ENCODE measurements around the gene DKKL1. TPM values are rescaled to one million over a fixed set of nuclear protein-coding genes. Genes with fewer than 3 reads are reported as not detected.

DKKL1 gene
- total and polyA plus RNA-seq, 2 of the 4 experiments (the other 2 are of a cell fraction): 0.67 TPM; not detected in 1

- Histone ChIP-seq H4K20me1 (ENCODE audit: insufficient read depth, low read length) (no peaks in the 10 kb centered on the region), H2BK5ac (ENCODE audit: low read depth, low read length, poor library complexity, severe bottlenecking) (no peak overlapping the region), H3K23ac (ENCODE audit: low read depth, low read length) (no peak overlapping the region), H3K9me1 (ENCODE audit: insufficient read depth, low read length) (no peaks in the 10 kb centered on the region), H3K9me3 (ENCODE audit: control insufficient read depth, insufficient read depth, low read length) (no peaks in the 10 kb centered on the region), H3K9ac (ENCODE audit: low read depth, low read length) (no peak overlapping the region), H3K79me1 (ENCODE audit: low read depth in 1 of 2, low read length in 2 of 2) (no peaks in the 10 kb centered on the region), H3K4me2 (ENCODE audit: low read depth, low read length) (no peak overlapping the region), H4K5ac (ENCODE audit: low read depth, low read length) (no peak overlapping the region), H3K27ac (ENCODE audit: insufficient read depth, low read length) (no peak overlapping the region), H3K56ac (ENCODE audit: extremely low read depth, insufficient read depth, low read length) (no peak overlapping the region), H2AFZ (replicated peaks; ENCODE audit: low read length, poor library complexity) (no peak overlapping the region), H3K36me3 (ENCODE audit: control insufficient read depth, insufficient read depth, low read length) (no peaks in the 10 kb centered on the region), H2AK5ac (ENCODE audit: low read depth, low read length) (no peak overlapping the region), H3K4me3 (ENCODE audit: insufficient read depth, low read depth, low read length) (no peak overlapping the region), H3K4ac (ENCODE audit: low read depth, low read length) (no peak overlapping the region), H4K8ac (ENCODE audit: low read depth in 2 of 2, low read length in 2 of 2) (no peak overlapping the region), H4K91ac (ENCODE audit: insufficient read depth, low read depth, low read length) (no peak overlapping the region), H2BK15ac (ENCODE audit: low read depth, low read length) (no peak overlapping the region), H2BK20ac (ENCODE audit: low read depth, low read length) (no peak overlapping the region), H3K18ac (ENCODE audit: low read depth, low read length) (no peak overlapping the region), H3K27me3 (ENCODE audit: control insufficient read depth, insufficient read depth, low read length) (peaks cover 37% of the 10 kb centered on the region), H3K14ac (replicated peaks; ENCODE audit: low read depth, low read length) (no peak overlapping the region), H2BK120ac (ENCODE audit: low read depth, low read length) (no peak overlapping the region), H3K4me1 (ENCODE audit: control insufficient read depth, insufficient read depth, low read length) (no peaks in the 10 kb centered on the region), H2AK9ac (replicated peaks; ENCODE audit: low read depth, low read length, poor library complexity) (peak overlapping the region; percentile 65)
- DNase-seq (no peak), ATAC-seq (ENCODE audit: low read depth) (no peak)
- ChIA-PET CTCF (interaction anchor here (1.4 kb wide), 1 partner anchor 156 kb away, joined by 3 read pairs; no protein-coding TSS in a partner anchor), POLR2A (ENCODE audit: unreplicated experiment) (no interaction called here)
- dilution Hi-C loops (cut with HindIII; ENCODE audit: low sequenced_read_pairs, unreplicated experiment): no loop called here
- 64% methylated on average over 6 of the region's 26 CpGs; no CpG with 5 or more reads in 1 of the 2 experiments for WGBS, 2 experiments (ENCODE audit: extremely low coverage in 2 of 2, insufficient read length in 1 of 2)
- in situ Hi-C loops (cut with MboI; ENCODE audit: low sequenced_read_pairs): loop anchor here (10.0 kb wide), 1 partner anchor 54 kb away; the partner anchor contains the start of gene SLC17A7
- BruUV-seq (replicated peaks): no TSS peak
- intact Hi-C loops (cut with micrococcal nuclease): no loop called here
- no peak for TF ChIP-seq SMC3 (IDR thresholded peaks at IDR 0.05; ENCODE audit: low read depth, low read length)
- no peak for TF ChIP-seq CEBPB (IDR thresholded peaks at IDR 0.05; ENCODE audit: low read depth, low read length)
- TF ChIP-seq, protein P1, sequence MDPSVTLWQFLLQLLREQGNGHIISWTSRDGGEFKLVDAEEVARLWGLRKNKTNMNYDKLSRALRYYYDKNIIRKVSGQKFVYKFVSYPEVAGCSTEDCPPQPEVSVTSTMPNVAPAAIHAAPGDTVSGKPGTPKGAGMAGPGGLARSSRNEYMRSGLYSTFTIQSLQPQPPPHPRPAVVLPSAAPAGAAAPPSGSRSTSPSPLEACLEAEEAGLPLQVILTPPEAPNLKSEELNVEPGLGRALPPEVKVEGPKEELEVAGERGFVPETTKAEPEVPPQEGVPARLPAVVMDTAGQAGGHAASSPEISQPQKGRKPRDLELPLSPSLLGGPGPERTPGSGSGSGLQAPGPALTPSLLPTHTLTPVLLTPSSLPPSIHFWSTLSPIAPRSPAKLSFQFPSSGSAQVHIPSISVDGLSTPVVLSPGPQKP (IDR thresholded peaks at IDR 0.05; ENCODE audit: borderline replicate concordance, low read depth, low read length): no peak
- no peak for TF ChIP-seq FOS (IDR thresholded peaks at IDR 0.05; ENCODE audit: low read depth, low read length)
- TF ChIP-seq, protein P2, sequence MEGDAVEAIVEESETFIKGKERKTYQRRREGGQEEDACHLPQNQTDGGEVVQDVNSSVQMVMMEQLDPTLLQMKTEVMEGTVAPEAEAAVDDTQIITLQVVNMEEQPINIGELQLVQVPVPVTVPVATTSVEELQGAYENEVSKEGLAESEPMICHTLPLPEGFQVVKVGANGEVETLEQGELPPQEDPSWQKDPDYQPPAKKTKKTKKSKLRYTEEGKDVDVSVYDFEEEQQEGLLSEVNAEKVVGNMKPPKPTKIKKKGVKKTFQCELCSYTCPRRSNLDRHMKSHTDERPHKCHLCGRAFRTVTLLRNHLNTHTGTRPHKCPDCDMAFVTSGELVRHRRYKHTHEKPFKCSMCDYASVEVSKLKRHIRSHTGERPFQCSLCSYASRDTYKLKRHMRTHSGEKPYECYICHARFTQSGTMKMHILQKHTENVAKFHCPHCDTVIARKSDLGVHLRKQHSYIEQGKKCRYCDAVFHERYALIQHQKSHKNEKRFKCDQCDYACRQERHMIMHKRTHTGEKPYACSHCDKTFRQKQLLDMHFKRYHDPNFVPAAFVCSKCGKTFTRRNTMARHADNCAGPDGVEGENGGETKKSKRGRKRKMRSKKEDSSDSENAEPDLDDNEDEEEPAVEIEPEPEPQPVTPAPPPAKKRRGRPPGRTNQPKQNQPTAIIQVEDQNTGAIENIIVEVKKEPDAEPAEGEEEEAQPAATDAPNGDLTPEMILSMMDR (conservative IDR thresholded peaks at IDR 0.05; ENCODE audit: low read depth, low read length): no peak
- no peak for TF ChIP-seq CHD1 (IDR thresholded peaks at IDR 0.05; ENCODE audit: low read depth, low read length)
- TF ChIP-seq RAD21 (IDR thresholded peaks at IDR 0.05; ENCODE audit: low read length): no peak
- TF ChIP-seq BHLHE40 (IDR thresholded peaks at IDR 0.05; ENCODE audit: low read depth, low read length): no peak
- no peak for TF ChIP-seq MAFK (IDR thresholded peaks at IDR 0.05; ENCODE audit: low read depth, low read length)
- no peak for TF ChIP-seq NFE2L2 (IDR thresholded peaks at IDR 0.05; ENCODE audit: low read depth, low read length)
- TF ChIP-seq MAZ (IDR thresholded peaks at IDR 0.05; ENCODE audit: borderline replicate concordance, low read depth, low read length): no peak
- TF ChIP-seq RFX5 (IDR thresholded peaks at IDR 0.05; ENCODE audit: low read depth, low read length): no peak
- no peak for TF ChIP-seq POLR2A (IDR thresholded peaks at IDR 0.05; ENCODE audit: low read depth, low read length)
- TF ChIP-seq RCOR1 (IDR thresholded peaks at IDR 0.05; ENCODE audit: insufficient replicate concordance, low read length): no peak
- TF ChIP-seq MXI1 (IDR thresholded peaks at IDR 0.05; ENCODE audit: borderline replicate concordance, low read depth, low read length): no peak
These were observed 26.7 kb downstream of the DKKL1 start for GRCh38 chr19:49390131-49390928.
